GM12878 (cell line): Measurements from ENCODE around the gene ELAPOR1. TPM values are rescaled to one million over a fixed set of nuclear protein-coding genes. Genes with fewer than 3 reads are reported as not detected.

ENCODE experiments used
- ATAC-seq: fragments of 200-7000 bp; cut with Tn5 transposase; 3 replicates; pipeline ENCODE4 v1.9.1; 2020; ENCODE audit warnings: mild to moderate bottlenecking, moderate library complexity
- BruUV-seq: library from RNA; stranded (reverse); fragments of 400-500 nt; replicated peaks from 2 replicates; lab custom pipeline; 2021; lab: Mats Ljungman, UMichigan
- CTCF ChIA-PET: fragments of 300-600 bp; sonication (Branson Sonifier 250); formaldehyde crosslinking; extraction: SDS; loops from one replicate; lab custom pipeline; 2021; ENCODE audit warnings: inconsistent platforms; lab: Yijun Ruan, JAX
- POLR2A ChIA-PET: fragments of 350-600 bp; formaldehyde crosslinking; extraction: SDS; loops from one replicate; lab custom pipeline; 2021; ENCODE audit warnings: inconsistent platforms; lab: Charles Lee
- RAD21 ChIA-PET: fragments of 300-600 bp; sonication (Branson Sonifier 250); formaldehyde crosslinking; loops from one replicate; lab custom pipeline; 2023; ENCODE audit warnings: antibody characterized with exemption; ENCODE audit not compliant: unreplicated experiment; lab: Charles Lee
- SMC1A ChIA-PET: fragments of 300-600 bp; sonication (Branson Sonifier 250); formaldehyde crosslinking; loops from one replicate; lab custom pipeline; 2023; ENCODE audit not compliant: unreplicated experiment, uncharacterized antibody; lab: Charles Lee
- DNase-seq: peaks from one replicate; pipeline ENCODE4 v3.0.0-alpha.2; 2011; ENCODE audit warnings: low read depth, low spot score
- FAIRE-seq: peaks from 3 replicates; lab custom pipeline; 2011; peaks lifted over from hg19 to GRCh38; lab: Jason Lieb, UNC
- H2AFZ ChIP-seq: 2 replicates; pipeline ENCODE4 v1.6.0; 2011; ENCODE audit warnings: low read depth, low read length, control low read depth; ENCODE audit not compliant: control insufficient read depth
- H3K27ac ChIP-seq: 2 replicates; pipeline ENCODE4 v1.5.1; 2011; ENCODE audit warnings: control low read depth; ENCODE audit not compliant: control insufficient read depth, insufficient read depth
- H3K27me3 ChIP-seq, 2 experiments: replicated peaks in 1 of 2; 2 replicates each; pipeline versions ENCODE4 v1.6.0 to v1.6.1; 2011; ENCODE audit warnings: low read length in 1 of 2; ENCODE audit not compliant: control insufficient read depth in 2 of 2, insufficient read depth in 2 of 2
- H3K36me3 ChIP-seq, 2 experiments: 2 replicates each; pipeline ENCODE4 v1.5.1; 2011; ENCODE audit warnings: low read length in 1 of 2; ENCODE audit not compliant: control insufficient read depth in 2 of 2, insufficient read depth in 2 of 2
- H3K4me1 ChIP-seq: 2 replicates; pipeline ENCODE4 v1.6.1; 2011; ENCODE audit warnings: mild to moderate bottlenecking, low read length, moderate library complexity, mixed read lengths; ENCODE audit not compliant: control insufficient read depth, insufficient read depth
- H3K4me2 ChIP-seq: 2 replicates; pipeline ENCODE4 v1.6.0; 2011; ENCODE audit warnings: control low read depth; ENCODE audit not compliant: control insufficient read depth, insufficient read depth
- H3K4me3 ChIP-seq: fragments of 200-600 bp; sonication (generic); 2 replicates; pipeline ENCODE4 v1.5.1; 2016
- H3K79me2 ChIP-seq: 2 replicates; pipeline ENCODE4 v1.6.0; 2011; ENCODE audit warnings: low read length; ENCODE audit not compliant: control insufficient read depth, insufficient read depth
- H3K9ac ChIP-seq: 2 replicates; pipeline ENCODE4 v1.8.0; 2011; ENCODE audit warnings: low read length, control low read depth, mixed read lengths; ENCODE audit not compliant: control insufficient read depth, insufficient read depth
- H3K9me3 ChIP-seq: replicated peaks from 3 replicates; pipeline ENCODE4 v1.5.1; 2011; ENCODE audit warnings: mild to moderate bottlenecking, low read length; ENCODE audit not compliant: control insufficient read depth, insufficient read depth
- H4K20me1 ChIP-seq: 2 replicates; pipeline ENCODE4 v1.6.0; 2011; ENCODE audit not compliant: control insufficient read depth, insufficient read depth
- ASH2L ChIP-seq: fragments of 300-600, 200-600 bp; sonication (generic); IDR thresholded peaks from 2 replicates; pipeline ENCODE4 v1.6.1; 2017; ENCODE audit warnings: low read depth, mild to moderate bottlenecking, borderline replicate concordance
- BCL3 ChIP-seq: IDR thresholded peaks from 2 replicates; pipeline ENCODE4 v1.6.1; 2011; ENCODE audit warnings: borderline replicate concordance, low read depth, mild to moderate bottlenecking, moderate library complexity, low read length; ENCODE audit not compliant: insufficient read depth, poor library complexity, severe bottlenecking
- GABPA ChIP-seq: IDR thresholded peaks from 2 replicates; pipeline ENCODE4 v1.6.1; 2014; ENCODE audit warnings: antibody characterized with exemption, low read depth, mild to moderate bottlenecking, inconsistent platforms
- IKZF1 ChIP-seq: fragments of 450-650 bp; conservative IDR thresholded peaks from 2 replicates; pipeline ENCODE4 v1.6.1; 2017; ENCODE audit warnings: antibody characterized with exemption, mild to moderate bottlenecking
- KLF5 ChIP-seq: fragments of 450-650 bp; IDR thresholded peaks from 2 replicates; pipeline ENCODE4 v1.6.1; 2014; ENCODE audit warnings: mild to moderate bottlenecking; ENCODE audit not compliant: partially characterized antibody
- NFIC ChIP-seq: IDR thresholded peaks from 2 replicates; pipeline ENCODE4 v1.6.1; 2012; ENCODE audit warnings: low read depth, mild to moderate bottlenecking, inconsistent platforms, low read length, moderate library complexity
- NR2C2 ChIP-seq: IDR thresholded peaks from 2 replicates; pipeline ENCODE4 v1.6.1; 2011; ENCODE audit warnings: borderline replicate concordance, low read depth; ENCODE audit not compliant: control insufficient read depth, insufficient read length
- WGBS: methylation state at CpG from one replicate; pipeline ENCODE4 v1.1.6; 2016; ENCODE audit warnings: low lambda C conversion rate; ENCODE audit not compliant: insufficient replicate concordance, insufficient coverage; ENCODE audit errors: missing lambda C conversion rate; 5-methylcytosine and 5-hydroxymethylcytosine counted together
- in situ Hi-C: fragments of 300-500 bp; cut with MboI; formaldehyde crosslinking; loops from 9 replicates; pipeline ENCODE4 v1.14.3; 2018; ENCODE audit warnings: mixed read lengths
- intact Hi-C: fragments of 100-400 bp; cut with micrococcal nuclease; formaldehyde crosslinking; loops from one replicate; pipeline ENCODE4 v1.14.2; 2022; ENCODE audit not compliant: unreplicated experiment
- polyA plus RNA-seq, 11 experiments: library from polyadenylated mRNA; depleted of rRNA in 4 of 11; unstranded in 6 of 11; stranded (reverse) in 5 of 11; fragments of >200 nt; fragmentation: Nextera tagmentation in 4 of 11; fragmentation: Illumina TruSeq in 1 of 11; extraction: Ambion mirVana in 4 of 11; extraction: Trizol in 1 of 11; gene quantifications; 1 replicate in 1 of 11; 2 replicates in 10 of 11; pipeline versions ENCODE4 v1.2.1 to v1.2.3, GENCODE V29; 2011 to 2016; ENCODE audit warnings: inconsistent platforms in 2 of 11, missing spikeins in 2 of 11, low read depth in 1 of 11
- total RNA-seq, 4 experiments: library from RNA; depleted of rRNA in 3 of 4; stranded (reverse); fragments of >200 nt in 3 of 4; fragmentation: Illumina TruSeq in 1 of 4; extraction: Trizol in 1 of 4; gene quantifications; 2 replicates each; pipeline versions ENCODE4 v1.2.1 to v1.2.3, GENCODE V29; 2013 to 2021
- TF ChIP-seq, protein P1 (sequence below): IDR thresholded peaks from 2 replicates; pipeline ENCODE4 v1.6.1; 2011; ENCODE audit warnings: low read depth, low read length, improper control_type of control experiment, borderline replicate concordance

ELAPOR1 gene
- total and polyA plus RNA-seq, 10 of the 15 experiments (the other 5 are each of a cell fraction or from before 2014, with no cell fraction given) = 0.04 to 2.1 (median 0.19) TPM; not detected in 2

DNA sequence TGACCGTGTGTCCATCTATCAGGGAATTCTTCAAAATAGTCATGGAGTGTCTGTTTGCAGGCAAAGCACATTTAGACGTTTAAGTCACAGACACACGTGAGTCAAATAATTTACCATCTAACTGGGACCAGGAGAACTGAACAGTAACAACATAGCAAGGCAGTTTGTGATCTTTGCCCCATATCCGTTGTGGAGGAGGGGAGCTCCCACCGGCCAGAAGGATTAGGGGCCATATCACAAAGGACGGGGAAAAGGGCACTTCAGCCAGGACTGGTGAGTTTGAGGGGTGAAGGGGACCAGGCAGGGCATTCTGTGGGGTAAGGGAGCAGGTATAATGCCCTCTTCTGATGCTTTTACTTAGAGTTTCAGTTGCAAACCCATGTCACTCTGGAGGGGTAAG is 22.9 kb downstream of the ELAPOR1 start:
- intact Hi-C loops (no loop called here), in situ Hi-C loops (no loop called here)
- ATAC-seq (no peak), DNase-seq (no peak)
- H3K4me3 ChIP-seq = no peak overlapping the region
- no peak overlapping the region for H3K27ac ChIP-seq
- no peak overlapping the region for H2AFZ ChIP-seq
- RAD21 ChIA-PET = no interaction called here
- CTCF ChIA-PET = no interaction called here
- H3K9ac ChIP-seq = no peak overlapping the region
- H3K4me2 ChIP-seq = no peak overlapping the region
- TF ChIP-seq KLF5 = no peak
- TF ChIP-seq ASH2L = no peak
- TF ChIP-seq BCL3 = no peak
- no peak for TF ChIP-seq NFIC
- no peak for TF ChIP-seq GABPA
- TF ChIP-seq IKZF1 = no peak
- no peak for TF ChIP-seq NR2C2
- TF ChIP-seq, protein P1, sequence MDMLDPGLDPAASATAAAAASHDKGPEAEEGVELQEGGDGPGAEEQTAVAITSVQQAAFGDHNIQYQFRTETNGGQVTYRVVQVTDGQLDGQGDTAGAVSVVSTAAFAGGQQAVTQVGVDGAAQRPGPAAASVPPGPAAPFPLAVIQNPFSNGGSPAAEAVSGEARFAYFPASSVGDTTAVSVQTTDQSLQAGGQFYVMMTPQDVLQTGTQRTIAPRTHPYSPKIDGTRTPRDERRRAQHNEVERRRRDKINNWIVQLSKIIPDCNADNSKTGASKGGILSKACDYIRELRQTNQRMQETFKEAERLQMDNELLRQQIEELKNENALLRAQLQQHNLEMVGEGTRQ = no peak
- TF ChIP-seq, all 136 proteins: peak for 0
- H3K27me3 ChIP-seq = no peaks in the 10 kb centered on the region
- no peaks in the 10 kb centered on the region for H3K79me2 ChIP-seq
- no peaks in the 10 kb centered on the region for H4K20me1 ChIP-seq
- H3K36me3 ChIP-seq = no peaks in the 10 kb centered on the region
- FAIRE-seq = no peak
- WGBS = 29% methylated on average over 6 of the region's 6 CpGs
- peaks cover 10% of the 10 kb centered on the region for H3K4me1 ChIP-seq
- ChIA-PET POLR2A (no interaction called here), SMC1A (no interaction called here)
- H3K9me3 ChIP-seq = no peaks in the 10 kb centered on the region
- BruUV-seq = no TSS peak
